GM19193 (cell line): Measurements from ENCODE around the gene GPC4.

Experiments
- POLR2A ChIP-seq: IDR thresholded peaks from 4 replicates; pipeline ENCODE4 v1.6.1; 2011; ENCODE audit not compliant: insufficient read depth, insufficient read length; ENCODE audit errors: extremely low read depth

The GPC4 gene

DNA sequence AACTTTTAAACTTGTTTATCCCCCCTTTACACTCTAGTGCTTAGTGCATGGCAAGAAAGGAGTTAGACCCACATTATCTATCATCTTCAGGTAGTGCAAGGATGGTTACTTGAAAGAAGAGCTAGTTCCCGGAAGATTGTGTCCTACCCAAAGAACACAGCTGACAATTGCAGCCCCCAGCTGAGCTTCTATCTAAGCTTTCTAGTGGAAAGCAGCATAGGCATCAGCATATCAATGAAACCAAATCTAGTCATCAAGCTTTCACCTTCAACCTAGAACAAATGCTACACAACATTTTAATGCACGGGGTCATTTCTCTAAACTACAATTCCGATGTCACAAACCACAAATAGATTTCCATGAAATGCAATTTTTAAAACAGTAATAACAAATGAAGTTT lies 108.2 kb downstream of the GPC4 start:
- no peak for TF ChIP-seq POLR2A

GRCh38 chrX:133306316-133306715 lies 109.0 kb downstream of the GPC4 start:
- TF ChIP-seq POLR2A, result no peak

DNA sequence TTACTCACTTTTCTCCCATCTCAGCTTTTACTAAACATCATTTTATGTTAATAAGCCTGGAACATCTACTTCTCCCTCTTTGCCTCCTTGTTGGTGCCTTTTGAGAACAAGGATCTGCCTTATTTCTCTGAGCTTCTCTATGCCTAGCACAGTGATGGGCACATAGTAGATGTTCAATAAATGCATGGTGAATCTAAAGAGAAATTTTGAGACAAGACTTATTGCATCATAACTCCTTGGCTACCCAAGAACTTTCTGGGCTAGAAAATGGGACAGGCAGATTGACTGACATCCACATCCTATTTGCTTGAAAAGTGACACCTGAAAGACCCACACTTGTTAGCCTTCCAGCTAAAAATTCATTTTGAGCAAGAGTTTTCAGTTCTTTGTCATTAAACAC lies 109.9 kb downstream of the GPC4 start:
- no peak for TF ChIP-seq POLR2A

DNA sequence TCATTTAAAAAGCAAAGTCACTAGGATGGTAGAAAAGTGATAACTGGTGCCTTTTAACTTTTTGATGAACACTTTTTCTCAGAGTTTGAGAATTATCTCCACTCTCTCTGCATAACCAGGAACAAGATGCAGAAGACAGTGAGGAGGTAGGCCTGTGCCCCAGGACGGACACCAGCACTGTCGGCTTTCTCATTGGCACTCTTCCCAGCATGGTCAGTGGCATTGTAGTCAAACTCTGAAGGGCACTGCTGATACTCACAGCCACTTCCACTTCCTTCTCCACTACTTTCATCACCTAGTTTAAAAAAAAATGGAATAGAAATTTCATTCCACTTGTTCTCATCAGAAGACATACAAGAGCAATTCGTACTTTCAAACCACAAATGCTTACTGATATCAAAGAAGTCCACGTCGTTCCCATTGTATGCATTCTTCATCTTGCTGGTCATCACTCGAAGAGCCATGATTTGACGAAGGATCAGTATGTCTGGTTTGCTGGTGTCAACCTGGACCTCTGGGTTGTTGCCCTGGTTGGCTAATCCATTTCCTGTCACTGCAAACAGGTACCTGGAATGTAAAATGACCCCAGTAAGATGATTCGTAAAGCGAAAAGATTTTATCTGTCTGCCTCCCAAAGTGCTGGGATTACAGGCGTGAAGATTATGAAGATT lies 112.4 kb downstream of the GPC4 start:
- TF ChIP-seq POLR2A, result no peak

DNA sequence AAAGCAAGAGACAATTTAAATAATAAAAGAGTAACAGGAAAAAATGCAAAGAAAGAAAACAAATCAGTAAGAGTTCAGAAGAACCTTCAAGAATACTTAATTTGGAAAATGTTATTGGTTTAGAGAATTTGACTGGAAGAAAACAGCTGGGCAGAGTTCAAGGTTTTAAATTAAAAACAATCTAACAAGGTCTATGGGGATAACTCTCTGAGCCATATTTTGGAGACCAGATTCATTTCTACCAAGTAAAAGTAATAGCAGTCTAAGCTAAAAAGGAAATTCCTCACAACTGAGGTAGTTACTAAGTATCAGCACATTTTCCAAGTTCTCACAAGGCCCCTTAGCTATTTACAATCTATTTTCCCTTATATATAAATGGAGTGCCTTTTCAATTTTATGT lies 114.7 kb downstream of the GPC4 start:
- no peak for TF ChIP-seq POLR2A

- no peak for TF ChIP-seq POLR2A
Observed at GRCh38 chrX:133297284-133297683, 118.0 kb downstream of the GPC4 start.

GRCh38 chrX:133294126-133294525 lies 121.2 kb downstream of the GPC4 start:
- no peak for TF ChIP-seq POLR2A

DNA sequence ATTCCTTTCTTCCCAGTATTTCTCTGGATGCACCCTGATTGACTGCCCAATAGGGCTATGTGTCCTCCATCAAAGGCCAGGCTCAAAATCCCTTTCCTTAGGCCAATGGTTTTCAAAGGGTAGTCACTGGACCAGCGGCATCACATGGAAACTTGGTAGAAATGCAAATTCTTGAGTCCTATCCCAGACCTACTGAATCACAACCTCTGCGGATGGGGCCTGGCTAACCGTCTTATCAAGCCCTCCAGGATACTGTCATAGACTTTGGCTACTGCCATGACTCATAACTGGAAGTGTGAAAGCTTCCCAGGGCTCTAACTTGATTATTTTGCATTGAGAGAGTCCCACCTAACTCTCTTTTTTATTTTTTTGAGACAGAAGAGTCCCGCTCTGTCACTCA lies 125.2 kb downstream of the GPC4 start:
- no peak for TF ChIP-seq POLR2A

- no peak for TF ChIP-seq POLR2A
Observed at GRCh38 chrX:133287860-133288259, 127.4 kb downstream of the GPC4 start.

DNA sequence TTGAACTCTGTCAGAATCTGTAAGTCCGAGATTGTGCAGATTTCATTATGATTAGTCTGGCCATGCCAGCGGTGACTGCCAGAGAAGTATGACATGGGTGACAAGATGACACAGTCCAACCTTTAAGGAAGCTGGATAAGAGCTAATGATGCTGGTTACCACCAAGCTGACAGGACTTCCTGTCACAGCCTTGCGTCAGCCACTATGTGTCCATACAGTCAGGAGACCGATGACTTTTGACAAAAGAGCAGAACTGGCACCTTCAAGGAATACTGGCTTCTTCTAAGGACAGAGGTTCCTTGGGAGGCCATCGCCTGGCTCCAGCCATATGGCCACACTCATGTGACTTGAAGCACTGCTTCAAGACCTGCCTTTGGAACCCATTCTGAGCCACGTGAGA lies 129.9 kb downstream of the GPC4 start:
- no peak for TF ChIP-seq POLR2A

DNA sequence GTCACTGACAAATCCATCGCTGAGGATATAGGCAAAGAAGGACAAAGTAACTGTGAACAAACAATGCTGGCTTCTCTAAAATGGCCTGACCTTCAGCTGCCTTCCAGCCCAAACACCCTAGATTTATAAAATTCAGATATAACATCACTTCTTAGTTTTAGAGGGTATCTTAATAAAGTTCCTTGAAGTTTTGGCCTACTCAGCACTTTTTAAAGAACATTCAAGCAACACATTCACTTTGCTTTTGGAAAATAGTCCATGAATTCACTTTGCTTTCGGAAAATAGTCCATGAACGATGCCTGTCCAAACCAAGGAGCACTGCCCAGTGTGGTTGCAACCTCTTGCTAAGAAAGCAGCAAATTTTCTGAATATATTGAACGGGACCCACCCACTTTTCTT lies 142.1 kb downstream of the GPC4 start:
- TF ChIP-seq POLR2A, result no peak

DNA sequence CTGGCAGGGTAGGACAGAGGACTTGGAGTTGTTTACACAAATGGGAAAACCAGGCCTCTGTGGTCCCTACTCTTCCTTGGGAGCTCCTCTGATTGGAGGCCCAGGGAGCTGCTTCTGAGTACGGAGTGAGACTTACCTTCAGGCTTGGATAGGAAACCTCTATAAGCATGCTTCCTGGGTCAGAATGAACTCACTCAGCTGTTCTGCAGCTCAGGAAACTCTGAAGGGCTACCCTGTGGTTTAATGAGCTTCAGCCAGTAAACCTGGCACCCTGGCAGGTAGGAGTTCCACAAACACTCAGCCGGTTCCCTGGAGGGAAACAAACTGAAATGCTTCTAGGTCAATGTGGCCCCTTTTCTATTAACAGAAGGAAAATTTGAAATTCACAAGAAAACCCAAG lies 146.1 kb downstream of the GPC4 start:
- TF ChIP-seq POLR2A, result no peak

DNA sequence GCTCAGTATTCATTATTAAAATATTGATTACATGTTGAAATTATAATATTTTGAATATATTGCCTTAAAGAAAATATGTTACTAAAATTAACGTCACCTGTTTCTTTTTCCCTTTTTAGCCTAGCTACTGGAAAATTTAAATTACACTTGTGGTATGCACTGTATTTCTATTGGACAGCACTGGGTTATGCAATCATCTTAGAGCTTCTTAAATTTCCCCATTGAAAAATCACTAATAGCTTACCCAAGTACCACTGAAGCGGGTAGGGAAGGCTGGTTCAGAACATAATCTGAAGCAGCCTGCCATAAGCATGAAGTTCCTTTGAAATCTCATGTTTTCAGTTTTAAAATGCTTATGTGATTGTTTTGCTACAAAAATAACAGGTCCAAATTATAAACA lies 147.7 kb downstream of the GPC4 start:
- no peak for TF ChIP-seq POLR2A

GRCh38 chrX:133265331-133265730 lies 150.0 kb downstream of the GPC4 start:
- TF ChIP-seq POLR2A, result no peak

- TF ChIP-seq POLR2A, result no peak
Observed at GRCh38 chrX:133258481-133258880, 156.8 kb downstream of the GPC4 start.

DNA sequence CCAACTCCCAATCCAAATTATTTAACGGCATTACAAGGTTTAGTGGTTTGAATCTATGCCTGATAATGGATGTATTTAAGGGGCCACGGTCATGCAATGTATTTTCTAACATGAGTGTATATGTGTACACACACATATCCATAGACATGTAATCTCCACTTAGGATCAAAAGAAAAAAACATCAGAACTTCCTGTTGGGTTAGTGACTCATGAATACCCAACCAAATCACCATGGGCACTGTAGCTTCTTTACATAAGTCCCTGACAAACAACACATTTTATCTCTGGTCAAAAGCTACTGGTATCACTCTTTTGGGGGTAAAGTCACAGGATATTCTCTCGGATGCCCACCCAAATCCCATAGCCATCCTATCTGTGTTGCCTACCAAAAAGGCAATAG lies 160.6 kb downstream of the GPC4 start:
- no peak for TF ChIP-seq POLR2A

GRCh38 chrX:133251204-133251603 lies 164.1 kb downstream of the GPC4 start:
- no peak for TF ChIP-seq POLR2A
